HG03457 (cell line): ENCODE measurements around the gene ARMC8.
"Not testable (repeated sequence)": the region's sequence is repeated elsewhere in the genome, so short reads cannot be mapped to it uniquely, and the experiment has no call there.

Experiments used
- ATAC-seq: cut with Tn5 transposase; IDR thresholded peaks from one replicate; pipeline ENCODE4 v1.9.1; 2021; ENCODE audit warnings: moderate number of reproducible peaks; ENCODE audit not compliant: unreplicated experiment

Gene ARMC8, protein sequence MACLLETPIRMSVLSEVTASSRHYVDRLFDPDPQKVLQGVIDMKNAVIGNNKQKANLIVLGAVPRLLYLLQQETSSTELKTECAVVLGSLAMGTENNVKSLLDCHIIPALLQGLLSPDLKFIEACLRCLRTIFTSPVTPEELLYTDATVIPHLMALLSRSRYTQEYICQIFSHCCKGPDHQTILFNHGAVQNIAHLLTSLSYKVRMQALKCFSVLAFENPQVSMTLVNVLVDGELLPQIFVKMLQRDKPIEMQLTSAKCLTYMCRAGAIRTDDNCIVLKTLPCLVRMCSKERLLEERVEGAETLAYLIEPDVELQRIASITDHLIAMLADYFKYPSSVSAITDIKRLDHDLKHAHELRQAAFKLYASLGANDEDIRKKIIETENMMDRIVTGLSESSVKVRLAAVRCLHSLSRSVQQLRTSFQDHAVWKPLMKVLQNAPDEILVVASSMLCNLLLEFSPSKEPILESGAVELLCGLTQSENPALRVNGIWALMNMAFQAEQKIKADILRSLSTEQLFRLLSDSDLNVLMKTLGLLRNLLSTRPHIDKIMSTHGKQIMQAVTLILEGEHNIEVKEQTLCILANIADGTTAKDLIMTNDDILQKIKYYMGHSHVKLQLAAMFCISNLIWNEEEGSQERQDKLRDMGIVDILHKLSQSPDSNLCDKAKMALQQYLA

DNA sequence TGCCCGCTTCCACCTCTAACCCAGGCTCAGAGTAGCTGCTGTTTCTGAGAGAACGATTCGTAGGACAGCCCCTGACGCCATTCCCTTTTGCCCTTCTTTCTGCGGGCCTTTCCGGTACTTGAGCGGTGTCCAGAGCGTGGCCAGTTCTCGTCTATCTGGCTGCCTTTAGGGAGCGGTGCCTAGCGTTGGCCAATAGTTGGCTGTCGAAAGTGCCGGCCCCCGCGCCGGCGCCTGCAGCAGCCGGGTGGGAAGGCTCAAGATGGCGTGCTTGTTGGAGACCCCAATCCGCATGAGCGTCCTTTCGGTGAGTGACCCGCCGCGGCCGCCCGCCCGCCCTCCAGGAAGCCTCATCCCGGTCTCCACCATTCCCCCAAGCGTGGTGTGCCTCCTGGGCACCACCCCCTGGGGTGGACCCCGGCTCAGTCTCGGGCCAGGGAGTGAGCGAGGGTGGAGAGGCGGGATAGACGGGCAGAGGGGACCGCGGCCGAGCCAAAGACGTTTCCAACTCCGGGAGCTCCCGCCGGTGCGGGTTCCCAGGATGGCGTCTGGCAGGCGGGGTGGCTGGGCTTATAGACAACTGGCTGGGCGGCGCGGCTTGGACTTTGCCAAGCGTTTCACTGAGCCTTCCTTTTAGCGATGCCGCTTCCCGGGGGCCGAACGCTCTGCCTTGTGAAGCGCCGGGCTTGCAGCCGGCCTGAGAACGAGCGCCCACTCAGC, at the start of gene ARMC8:
Gene ARMC8 (plus strand): TSS at position 6 of the 717 bp plus-strand sequence. CDS start 254 bp downstream, at position 260.
- ATAC-seq = peak; percentile 39

DNA sequence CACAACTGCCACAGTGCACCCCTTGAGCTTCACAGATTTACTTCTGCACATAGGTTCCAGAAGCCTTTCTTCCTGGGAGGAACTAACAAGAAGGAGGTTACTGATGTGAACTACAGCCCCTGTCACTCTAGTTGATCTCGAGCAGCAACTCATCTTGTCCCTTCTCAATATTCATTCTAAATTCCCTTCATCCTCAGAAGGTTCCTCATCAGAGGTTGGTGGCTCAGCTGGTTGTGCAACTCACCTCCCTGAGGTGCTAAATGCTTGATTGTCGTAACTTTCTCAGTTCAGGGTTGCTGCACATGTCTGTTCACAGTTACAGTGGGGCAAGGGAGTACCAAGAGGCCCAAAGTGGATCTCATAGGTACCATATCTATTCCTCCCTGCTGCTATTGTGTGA, 49.2 kb upstream of the ARMC8 start:
- ATAC-seq = no peak

DNA sequence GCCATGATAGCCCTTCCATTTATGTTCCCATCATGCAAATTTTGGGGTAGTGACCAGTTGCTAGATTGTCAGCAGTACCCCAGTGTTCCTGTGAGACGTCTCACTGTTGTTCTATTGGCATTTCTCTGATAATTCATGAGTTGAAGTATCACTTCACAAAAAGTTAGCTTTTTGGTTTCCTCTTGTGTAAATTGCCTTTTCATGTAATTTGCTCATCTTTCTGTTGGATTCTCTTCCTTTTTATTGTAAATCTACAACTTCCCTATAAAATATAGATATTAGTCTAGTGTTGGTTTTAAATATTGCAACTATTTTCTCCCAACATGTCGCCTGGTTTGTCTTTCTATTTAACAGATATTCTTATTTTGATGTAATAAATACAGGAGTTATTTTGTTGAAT, 47.4 kb upstream of the ARMC8 start:
- ATAC-seq = no peak

DNA sequence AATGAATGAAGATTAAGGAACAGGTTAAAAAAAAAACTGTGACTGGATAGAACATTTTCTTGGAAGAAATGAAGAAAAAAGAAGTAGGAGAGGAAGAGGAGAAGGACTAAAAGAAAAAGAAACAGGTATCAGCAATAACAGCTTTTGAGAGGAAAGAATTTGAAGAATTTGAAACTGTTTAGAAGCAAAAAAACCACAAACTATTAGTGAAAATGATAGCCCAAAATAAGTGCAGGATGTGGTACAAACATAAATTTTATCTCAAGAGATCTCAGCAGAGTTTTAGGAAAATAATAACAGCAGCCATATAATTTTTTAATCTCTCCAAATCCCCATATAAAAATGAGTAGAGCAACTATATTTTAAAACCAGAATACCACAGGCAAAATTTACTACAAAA, 46.2 kb upstream of the ARMC8 start:
- no peak for ATAC-seq

DNA sequence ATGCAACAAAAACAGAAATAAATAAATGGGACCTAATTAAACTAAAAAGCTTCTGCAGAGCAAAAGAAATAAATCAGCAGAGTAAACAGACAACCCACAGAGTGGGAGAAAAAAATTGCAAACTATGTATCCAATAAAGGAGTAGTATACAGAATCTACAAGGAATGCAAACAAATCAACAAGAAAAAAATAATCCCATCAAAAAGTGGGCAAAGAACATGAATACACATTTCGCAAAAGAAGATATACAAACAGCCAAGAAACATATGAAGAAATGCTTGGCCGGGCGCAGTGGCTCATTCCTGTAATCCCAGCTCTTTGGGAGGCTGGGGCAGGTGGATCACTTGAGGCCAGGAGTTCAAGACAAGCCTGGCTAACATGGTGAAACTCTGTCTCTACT, 44.9 kb upstream of the ARMC8 start:
- ATAC-seq = not testable (repeated sequence)

DNA sequence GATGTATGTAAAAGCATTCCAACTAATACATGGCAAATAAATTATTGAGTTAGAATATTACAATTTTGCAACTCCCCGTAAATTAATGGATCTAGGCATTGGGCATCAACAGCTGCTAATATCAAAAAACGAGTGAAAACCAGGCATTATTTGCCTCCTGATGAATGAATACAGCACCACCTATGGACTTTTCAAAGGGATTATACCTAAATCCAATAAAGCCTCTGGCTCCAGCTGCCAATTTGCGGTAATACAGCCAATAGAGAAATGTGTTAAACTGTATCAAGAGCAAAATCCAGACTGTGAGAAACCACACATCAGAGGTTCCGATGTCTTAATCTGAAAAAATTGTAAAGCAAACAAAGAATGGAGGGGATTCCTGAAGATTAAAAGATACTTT, 38.6 kb upstream of the ARMC8 start:
- ATAC-seq = no peak

DNA sequence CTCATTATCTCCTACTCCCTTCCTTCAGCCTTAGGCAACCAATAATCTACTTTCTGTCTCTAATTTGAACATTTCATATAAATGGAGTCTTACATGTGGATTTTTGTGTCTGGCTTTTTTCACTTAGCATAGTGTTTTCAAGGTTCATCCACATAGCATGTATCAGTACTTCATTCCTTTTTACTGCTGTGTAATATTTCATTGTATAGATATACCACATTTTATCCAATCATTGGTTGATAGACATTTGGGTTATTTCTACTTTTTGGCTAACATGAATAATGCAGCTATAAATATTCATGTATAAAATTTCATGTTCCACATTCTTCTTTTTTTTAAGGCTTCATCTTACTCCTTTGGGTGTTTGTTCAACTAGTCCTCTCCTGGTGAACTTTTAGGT, 32.6 kb upstream of the ARMC8 start:
- ATAC-seq = no peak

DNA sequence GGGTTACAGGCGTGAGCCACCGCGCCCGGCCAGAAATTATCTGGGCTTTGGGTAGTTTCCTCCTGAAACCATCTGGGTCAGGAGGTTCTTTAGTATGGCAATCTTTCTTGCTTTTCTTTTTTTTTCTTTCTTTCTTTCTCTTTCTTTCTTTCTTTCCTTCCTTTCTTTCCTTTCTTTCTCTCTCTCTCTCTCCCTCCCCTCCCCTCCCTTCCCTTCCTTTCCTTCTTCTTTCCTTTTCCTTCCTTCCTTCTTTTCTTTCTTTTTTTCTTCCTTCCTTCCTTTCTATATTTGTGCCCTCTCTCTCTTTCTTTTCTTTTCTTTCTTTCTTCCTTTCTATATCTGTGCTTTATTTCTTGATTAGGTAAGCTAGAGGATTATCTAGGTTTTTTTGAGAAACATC, 29.4 kb upstream of the ARMC8 start:
- no peak for ATAC-seq

DNA sequence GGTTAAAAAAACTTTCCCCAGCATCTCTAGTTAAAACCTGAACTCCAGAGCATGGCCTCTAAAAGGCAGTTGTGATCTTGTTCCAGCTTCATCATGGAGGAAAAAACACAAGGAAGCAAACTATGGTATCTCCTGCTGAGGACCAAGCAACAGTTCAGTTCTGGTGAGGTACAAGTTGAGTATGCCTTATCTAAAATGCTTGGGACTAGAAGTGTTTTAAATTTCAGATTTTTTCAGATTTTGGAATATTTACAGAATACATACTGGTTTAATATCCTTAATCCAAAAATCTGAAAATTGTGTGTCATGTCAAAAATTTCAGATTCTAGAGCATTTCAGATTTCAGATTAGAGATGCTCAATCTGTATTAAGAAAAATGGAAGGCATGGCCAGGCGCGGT, 22.0 kb upstream of the ARMC8 start:
- ATAC-seq = no peak

DNA sequence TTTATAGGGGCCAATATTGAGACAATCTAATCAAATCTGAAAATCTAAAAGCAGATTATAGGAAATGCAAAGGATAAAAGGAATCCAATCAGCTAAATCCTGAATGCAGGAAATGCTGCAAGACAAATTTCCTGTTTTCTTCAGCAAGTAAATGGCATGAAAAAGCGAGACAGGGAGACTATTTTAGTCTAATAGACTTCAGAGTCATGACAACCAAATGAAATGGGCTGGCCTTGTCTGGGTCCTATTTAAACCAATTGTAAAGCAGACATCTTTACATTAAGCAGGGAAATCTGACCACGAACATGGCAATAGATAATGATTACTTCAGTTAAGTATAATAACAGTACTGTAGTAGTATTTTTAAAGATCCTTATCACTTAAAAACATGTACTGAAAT, 14.5 kb upstream of the ARMC8 start:
- ATAC-seq = no peak

DNA sequence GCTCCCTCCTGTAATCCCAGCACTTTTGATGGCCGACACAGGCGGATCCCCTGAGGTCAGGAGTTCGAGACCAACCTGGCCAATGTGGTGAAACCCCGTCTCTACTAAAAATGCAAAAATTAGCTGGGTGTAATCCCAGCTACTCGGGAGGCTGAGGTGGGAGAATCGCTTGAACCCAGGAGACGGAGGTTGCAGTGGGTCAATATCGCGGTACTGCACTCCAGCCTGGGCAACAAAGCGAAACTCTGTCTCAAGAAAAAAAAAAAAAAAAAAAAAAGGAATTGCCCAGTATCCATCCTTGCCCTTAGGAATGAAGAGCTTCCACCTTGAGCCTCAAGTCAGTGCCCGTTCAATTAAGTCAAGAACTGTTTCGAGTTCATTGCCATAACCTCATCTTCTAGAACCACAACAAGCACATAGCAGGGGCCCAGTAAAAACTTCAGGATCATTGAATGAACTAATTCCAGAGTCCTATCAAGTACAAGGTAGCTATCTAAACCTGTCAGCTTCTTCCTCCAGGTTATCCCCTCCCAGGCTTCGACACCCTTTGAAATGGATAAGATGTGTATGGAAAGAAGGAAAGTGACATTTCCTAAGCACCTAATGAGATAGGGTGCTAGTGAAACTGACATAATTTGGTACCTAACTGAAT, 13.2 kb upstream of the ARMC8 start:
- no peak for ATAC-seq

DNA sequence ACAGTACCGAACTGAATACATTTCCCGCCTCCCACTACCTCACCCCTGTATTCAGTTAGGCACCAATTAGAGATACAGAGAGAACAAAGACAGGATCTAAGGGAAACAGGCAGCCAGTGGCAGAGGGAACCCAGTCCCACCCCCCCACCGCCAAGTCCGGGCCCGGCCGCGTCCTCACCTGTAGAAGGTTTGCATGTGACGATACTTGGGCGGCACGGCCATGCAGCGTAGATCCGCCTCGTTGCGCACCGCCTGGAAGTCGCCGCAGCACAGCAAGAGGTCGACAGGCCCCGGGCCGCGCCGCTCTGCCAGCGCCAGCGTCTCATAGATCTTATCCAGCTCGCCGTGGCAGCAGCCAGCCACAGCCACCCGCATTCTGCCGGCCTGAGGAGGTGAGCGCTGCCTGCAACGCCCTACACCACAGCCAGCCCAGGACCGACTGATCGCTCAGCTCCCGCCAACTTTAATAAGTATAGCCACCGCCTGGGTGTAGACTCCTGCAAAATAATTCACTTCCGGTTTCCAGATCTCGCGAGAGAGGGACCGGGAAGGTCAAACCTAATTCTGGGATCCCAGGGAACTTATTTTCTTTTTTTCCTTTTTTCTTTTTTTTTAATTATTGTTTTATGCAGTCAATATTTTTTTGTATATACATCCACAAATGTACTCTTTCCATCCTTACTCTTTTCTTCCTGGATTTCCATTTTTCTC, 12.5 kb upstream of the ARMC8 start, which contains the start of gene DBR1:
Gene DBR1 (minus strand): TSS at position 501 of the 711 bp plus-strand sequence. CDS start 126 bp downstream, at position 375.
- ATAC-seq = peak; percentile 75

DNA sequence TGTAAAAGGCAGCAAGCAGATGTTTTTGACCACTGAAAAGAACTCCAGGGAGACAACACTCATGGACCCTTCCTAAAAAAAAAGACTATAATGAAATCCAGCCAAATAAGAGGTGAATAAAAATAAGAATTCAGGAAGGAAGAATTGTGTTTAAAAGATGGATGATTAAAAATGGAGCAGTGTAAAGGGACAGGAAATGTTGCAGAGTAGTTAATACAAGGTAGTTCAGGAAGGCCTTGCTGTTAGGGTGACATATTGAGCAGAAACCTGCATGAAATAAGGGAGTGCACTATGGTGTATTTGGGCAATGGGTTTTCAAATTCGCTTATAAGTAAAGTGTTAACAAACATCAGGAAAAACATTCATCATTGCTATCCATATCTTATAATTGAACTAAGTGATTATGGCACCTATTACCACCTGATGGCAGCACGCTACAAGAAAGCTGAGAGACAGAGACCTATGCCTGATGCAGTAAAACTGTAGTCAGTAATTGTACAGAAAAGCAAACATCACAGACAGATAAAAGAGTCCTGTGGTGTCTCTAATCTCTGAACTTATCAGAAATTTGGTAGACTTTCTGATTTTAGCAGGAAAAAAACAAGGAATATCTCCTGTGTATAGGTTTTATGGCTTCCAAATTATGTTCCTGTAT, 6.6 kb upstream of the ARMC8 start:
- peak; percentile 53 for ATAC-seq

DNA sequence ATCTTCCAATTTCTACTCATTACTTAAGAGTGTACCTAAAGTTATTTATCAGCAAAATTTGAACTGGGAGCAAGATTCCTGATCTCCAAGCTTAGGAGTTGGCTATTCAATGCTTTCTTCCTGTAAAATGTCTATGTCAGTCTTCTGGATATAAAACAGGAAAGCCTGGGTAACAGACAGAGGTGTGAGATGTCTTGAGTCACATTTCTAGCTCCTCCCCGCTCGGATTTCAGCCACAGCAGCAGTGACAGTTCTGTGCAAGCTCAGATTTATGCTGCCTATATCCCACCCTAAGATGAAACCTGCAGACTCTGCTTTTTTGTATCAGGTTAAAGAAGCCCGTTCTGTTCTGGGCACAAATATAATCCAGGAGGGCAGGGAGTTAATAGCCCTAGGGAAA, 2.1 kb upstream of the ARMC8 start:
- no peak for ATAC-seq

DNA sequence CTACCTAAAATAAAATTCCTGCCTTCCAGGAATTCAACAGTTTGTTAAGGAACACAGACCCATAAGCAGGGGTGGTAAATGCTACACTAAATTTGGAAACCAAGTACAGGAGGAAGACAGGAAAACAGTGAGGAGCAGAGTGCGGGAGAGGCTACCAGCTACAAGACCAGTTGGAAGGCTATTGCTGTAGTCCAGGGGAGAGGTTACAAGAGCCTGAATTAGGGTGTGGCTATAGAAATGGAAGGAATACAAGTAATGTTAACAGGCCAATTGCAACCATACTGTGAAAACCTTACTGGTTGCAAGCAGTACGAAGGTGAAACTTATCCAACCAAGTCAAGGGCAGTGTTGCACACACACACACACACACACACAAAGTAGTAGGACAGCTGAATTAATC, 880 bp upstream of the ARMC8 start:
- ATAC-seq = no peak

DNA sequence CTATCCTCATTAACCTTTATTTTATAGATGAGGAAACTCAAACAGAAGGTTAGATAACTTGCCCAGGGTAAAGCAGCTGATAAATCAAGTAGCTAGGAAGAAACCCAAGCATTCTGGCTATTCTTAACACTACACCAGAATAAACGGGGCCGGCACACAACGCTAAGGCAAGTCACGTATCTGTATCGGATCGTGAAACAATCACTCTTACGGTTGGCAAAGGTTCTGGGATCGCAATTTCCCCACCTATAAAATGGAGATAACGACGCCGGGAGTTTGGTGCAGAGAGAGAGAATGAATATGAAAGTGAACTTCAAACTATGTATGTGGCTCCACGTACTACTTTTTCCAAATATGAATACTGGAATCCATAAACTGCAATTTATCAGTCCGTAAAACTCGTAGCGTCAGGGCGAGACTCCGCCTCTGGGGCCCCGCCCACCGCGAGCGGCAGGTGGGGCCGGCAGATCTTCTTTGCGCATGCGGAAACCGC, 252 bp upstream of the ARMC8 start:
- ATAC-seq = peak; percentile 78

DNA sequence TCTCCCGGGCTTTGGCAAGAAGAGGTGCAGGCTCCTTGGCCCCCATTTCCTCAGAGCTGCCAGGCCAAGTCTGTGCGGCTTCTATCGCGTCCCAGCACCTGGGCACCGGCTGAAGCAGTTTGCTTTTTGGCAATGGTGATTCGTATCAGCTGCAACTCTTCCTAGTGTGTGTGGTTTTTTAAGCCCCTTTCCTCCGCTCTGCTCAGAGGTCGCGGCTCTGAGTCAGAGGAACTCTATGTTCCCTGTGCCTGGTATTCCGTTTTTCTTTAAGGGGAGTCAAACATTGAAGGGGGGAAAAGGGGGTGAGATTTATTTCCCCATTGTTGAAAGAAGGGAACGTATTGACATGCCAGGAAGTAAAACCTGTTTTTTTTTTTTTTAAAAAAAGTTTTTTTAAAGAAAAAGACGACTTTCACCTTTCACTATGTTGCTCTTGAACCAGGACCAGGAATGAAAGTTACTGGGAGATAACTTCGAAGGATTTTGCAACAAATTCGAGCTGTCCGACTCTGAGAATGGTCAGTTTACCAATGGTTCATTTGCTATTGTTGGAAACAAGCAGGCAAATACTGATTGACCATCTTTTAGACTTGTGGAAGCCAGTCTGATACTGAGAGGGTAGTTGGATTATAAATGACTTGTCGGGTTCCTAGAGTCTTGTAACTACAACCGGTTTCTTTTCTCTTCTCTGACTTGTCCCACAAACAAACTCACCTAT, 1.1 kb downstream of the ARMC8 start:
- ATAC-seq = peak; percentile 14

DNA sequence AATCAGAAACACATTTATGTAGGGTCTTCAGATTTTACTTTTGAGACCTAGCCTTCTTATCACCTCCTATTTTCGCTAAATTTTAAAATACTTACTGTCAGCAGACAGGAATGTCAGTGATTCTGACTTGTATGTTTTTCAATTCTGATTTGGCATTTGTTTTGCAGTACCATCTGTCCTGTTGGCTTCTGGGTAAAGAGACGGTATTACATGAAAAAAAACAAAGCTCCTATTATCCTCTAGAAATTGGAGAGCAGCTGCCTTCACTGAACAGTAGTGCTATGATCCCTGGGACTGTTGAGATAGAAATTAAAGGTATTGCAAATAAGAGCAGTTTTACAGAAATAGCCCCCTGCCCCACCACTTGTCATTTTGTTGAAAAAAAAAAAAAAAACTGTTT, 8.4 kb downstream of the ARMC8 start:
- ATAC-seq = no peak

DNA sequence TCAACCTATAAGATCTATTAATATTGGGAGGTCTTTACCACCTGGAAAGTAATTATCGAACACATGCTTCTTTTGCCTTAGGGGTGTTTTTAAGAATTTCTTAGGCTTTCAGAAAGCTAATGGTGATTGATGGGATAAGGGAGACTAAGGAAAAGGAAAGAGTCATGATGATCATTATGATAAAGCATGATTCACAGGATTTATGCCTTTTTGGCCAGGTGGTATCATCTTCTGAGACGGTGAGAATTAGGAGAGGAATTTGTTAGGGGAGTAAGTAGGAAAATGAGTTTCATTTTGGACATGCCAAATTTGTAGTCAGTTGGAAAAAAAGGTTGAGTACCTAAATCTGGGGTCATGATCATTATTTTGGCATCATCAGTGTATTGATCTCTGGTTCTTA, 8.9 kb downstream of the ARMC8 start:
- no peak for ATAC-seq
